K562 (cell line): ENCODE data around the gene ETV3L. TPM values are rescaled to one million over a fixed set of nuclear protein-coding genes. Genes with fewer than 3 reads are reported as not detected.

Experiments
- AFF4 ChIP-seq: sonication (generic); formaldehyde crosslinking; IDR thresholded peaks from 2 replicates; pipeline ENCODE4 v1.8.0; 2023; ENCODE audit warnings: mild to moderate bottlenecking, missing genetic modification reagents
- ARID3A ChIP-seq: IDR thresholded peaks from 2 replicates; pipeline ENCODE4 v1.6.1; 2012; ENCODE audit warnings: low read depth, low read length, improper control_type of control experiment, borderline replicate concordance
- BCOR ChIP-seq: fragments of 450-650 bp; IDR thresholded peaks from 2 replicates; pipeline ENCODE4 v1.6.1; 2016
- CREB3L1 ChIP-seq: fragments of 450-650 bp; IDR thresholded peaks from 2 replicates; pipeline ENCODE4 v1.6.1; 2014; ENCODE audit warnings: low read depth, mild to moderate bottlenecking, moderate library complexity, borderline replicate concordance
- ELK3 ChIP-seq: fragments of 450-650 bp; formaldehyde crosslinking; IDR thresholded peaks from 2 replicates; pipeline ENCODE4 v1.4.0; 2020; ENCODE audit warnings: mild to moderate bottlenecking
- FOXA3 ChIP-seq, 2 experiments: fragments of 450-650 bp in 1 of 2; sonication (generic) in 1 of 2; formaldehyde crosslinking; IDR thresholded peaks in 1 of 2; conservative IDR thresholded peaks in 1 of 2; 2 replicates each; pipeline versions ENCODE4 v1.4.0 to v1.8.0; 2020 to 2022; ENCODE audit warnings: mild to moderate bottlenecking in 2 of 2, missing genetic modification reagents in 1 of 2
- GATA2 ChIP-seq: sonication (generic); formaldehyde crosslinking; IDR thresholded peaks from 2 replicates; pipeline ENCODE4 v1.4.0; 2020; ENCODE audit warnings: mild to moderate bottlenecking, missing genetic modification reagents
- IRF9 ChIP-seq: fragments of 450-650 bp; IDR thresholded peaks from 2 replicates; pipeline ENCODE4 v1.6.1; 2016; ENCODE audit warnings: missing biosample characterization, missing genetic modification characterization
- KDM1A ChIP-seq, 2 experiments: fragments of 450-650 bp; IDR thresholded peaks; 2 replicates each; pipeline ENCODE4 v1.6.1; 2016; ENCODE audit warnings: mild to moderate bottlenecking in 2 of 2
- SREBF2 ChIP-seq: sonication (generic); formaldehyde crosslinking; IDR thresholded peaks from 2 replicates; pipeline ENCODE4 v1.4.0; 2020; ENCODE audit warnings: mild to moderate bottlenecking, missing genetic modification reagents
- ZFP91 ChIP-seq: sonication (generic); formaldehyde crosslinking; IDR thresholded peaks from 2 replicates; pipeline ENCODE4 v1.8.0; 2022; ENCODE audit warnings: mild to moderate bottlenecking, missing genetic modification reagents
- ZHX1 ChIP-seq: fragments of 150-350 bp; conservative IDR thresholded peaks from 2 replicates; pipeline ENCODE4 v1.6.1; 2014; ENCODE audit warnings: low read length
- ZNF146 ChIP-seq: IDR thresholded peaks from one replicate; pipeline ENCODE4 v1.6.1; 2018; ENCODE audit warnings: missing compliant biosample characterization; ENCODE audit not compliant: unreplicated experiment
- ZNF696 ChIP-seq: fragments of 250-450 bp; sonication (Bioruptor Pico); conservative IDR thresholded peaks from 2 replicates; pipeline ENCODE4 v1.4.0; 2020; ENCODE audit warnings: mild to moderate bottlenecking, moderate library complexity
- polyA plus RNA-seq, 8 experiments: library from polyadenylated mRNA; depleted of rRNA in 4 of 8; stranded (reverse) in 5 of 8; unstranded in 3 of 8; fragments of >200 nt; fragmentation: Nextera tagmentation in 2 of 8; fragmentation: Illumina TruSeq in 1 of 8; extraction: Ambion mirVana in 2 of 8; extraction: Trizol in 1 of 8; gene quantifications; 2 replicates each; pipeline versions ENCODE4 v1.2.1 to v1.2.3, GENCODE V29; 2011 to 2014; ENCODE audit warnings: inconsistent platforms in 1 of 8, missing spikeins in 1 of 8
- total RNA-seq, 7 experiments: library from RNA; depleted of rRNA in 6 of 7; stranded (reverse); fragments of >200 nt in 6 of 7; fragmentation: Illumina TruSeq in 2 of 7; extraction: Trizol in 2 of 7; gene quantifications; 2 replicates each; pipeline versions ENCODE4 v1.2.1 to v1.2.3, GENCODE V29; 2011 to 2021; ENCODE audit warnings: low replicate concordance in 1 of 7

The ETV3L gene
- total and polyA plus RNA-seq, 9 of the 15 experiments (the other 6 are each of a cell fraction or from before 2014, with no cell fraction given) = not detected

GRCh38 chr1:157116737-157117103 lies 17.1 kb upstream of the ETV3L start (continued):
- TF ChIP-seq ARID3A (no peak), AFF4 (CRISPR knock-in tag) (no peak), IRF9 (tag) (no peak), ZNF146 (CRISPR knock-in tag) (no peak), ELK3 (no peak), KDM1A (IDR thresholded peaks at IDR 0.05) (peak; percentile 28 to 36; a peak in 1 of 4 replicates), BCOR (peak; percentile 71), ZHX1 (no peak), GATA2 (no peak), ZFP91 (CRISPR knock-in tag) (no peak), FOXA3 (CRISPR knock-in tag; conservative IDR thresholded peaks at IDR 0.05 in 1 of 2, IDR thresholded peaks at IDR 0.05 in 1 of 2) (no peak), ZNF696 (no peak), CREB3L1 (no peak), SREBF2 (no peak)
